ENCODE data around the gene HCFC1R1.

The HCFC1R1 gene

GRCh38 chr16:3015865-3016521, 7.7 kb downstream of the HCFC1R1 start:
- no peak for DNase-seq

DNA sequence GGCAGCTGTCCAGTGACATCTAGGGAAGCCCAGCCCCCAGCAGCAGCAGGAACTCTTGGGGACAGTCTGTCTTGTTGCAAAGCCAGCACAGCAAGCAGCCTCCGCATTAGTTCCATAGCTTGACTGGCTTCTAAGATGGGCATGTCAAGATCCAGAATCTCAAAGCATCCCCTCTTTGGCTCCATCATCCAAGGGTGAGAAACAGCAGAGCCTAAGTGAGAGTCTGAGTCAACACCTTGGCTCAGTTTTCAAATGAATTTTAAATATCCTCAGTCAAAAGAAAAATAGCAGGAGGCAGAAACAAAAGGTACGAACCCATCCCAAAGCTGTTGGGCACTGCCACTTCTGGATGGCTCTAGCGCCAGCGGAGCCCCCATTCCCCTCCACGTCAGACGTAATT, 8.8 kb downstream of the HCFC1R1 start:
- no peak for DNase-seq

- no peak for DNase-seq
Observed at GRCh38 chr16:3013998-3014690, 9.6 kb downstream of the HCFC1R1 start.

DNA sequence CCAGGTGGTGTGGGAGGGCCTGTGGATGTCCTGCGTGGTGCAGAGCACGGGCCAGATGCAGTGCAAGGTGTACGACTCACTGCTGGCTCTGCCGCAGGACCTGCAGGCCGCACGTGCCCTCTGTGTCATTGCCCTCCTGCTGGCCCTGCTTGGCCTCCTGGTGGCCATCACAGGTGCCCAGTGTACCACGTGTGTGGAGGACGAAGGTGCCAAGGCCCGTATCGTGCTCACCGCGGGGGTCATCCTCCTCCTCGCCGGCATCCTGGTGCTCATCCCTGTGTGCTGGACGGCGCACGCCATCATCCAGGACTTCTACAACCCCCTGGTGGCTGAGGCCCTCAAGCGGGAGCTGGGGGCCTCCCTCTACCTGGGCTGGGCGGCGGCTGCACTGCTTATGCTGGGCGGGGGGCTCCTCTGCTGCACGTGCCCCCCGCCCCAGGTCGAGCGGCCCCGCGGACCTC, 10.2 kb downstream of the HCFC1R1 start:
- DNase-seq = no peak

DNA sequence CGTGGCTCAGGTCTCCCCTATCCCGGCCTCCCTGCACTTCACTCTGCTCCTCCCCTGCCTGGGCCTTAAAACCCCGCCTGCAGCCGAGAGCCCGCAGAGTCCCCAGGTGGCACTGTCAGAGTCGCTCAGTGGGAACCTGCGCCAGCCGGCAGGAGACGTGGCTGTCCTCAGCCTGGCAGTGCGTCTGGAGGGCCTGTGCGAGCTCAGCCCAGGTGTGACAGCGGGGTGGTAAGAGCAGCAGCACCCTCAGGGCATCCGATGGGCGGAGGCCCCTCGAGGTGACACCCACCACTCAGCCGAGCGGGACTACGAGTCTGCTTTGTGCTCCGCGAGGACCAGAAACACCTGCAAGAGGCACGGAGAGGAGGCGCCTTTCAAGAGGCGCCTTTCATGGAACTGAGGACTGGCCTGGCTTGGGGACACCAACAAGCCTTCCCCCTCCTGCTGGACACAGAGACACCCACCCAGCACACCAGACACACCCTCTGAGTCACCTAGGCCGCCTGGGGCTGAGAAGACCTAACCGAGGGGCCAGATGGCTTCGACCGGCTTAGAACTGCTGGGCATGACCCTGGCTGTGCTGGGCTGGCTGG, 10.8 kb downstream of the HCFC1R1 start, which contains the start of gene CLDN9:
CLDN9 (plus strand) TSS at position 96 of the 593 bp plus-strand sequence; CDS start at position 536, 440 bp downstream.
- DNase-seq = no peak

- DNase-seq = no peak
Observed at GRCh38 chr16:3012246-3012645, 11.5 kb downstream of the HCFC1R1 start.

GRCh38 chr16:3010510-3010909, 13.2 kb downstream of the HCFC1R1 start:
- no peak for DNase-seq

GRCh38 chr16:3009568-3010390, 14.0 kb downstream of the HCFC1R1 start:
- DNase-seq = no peak

DNA sequence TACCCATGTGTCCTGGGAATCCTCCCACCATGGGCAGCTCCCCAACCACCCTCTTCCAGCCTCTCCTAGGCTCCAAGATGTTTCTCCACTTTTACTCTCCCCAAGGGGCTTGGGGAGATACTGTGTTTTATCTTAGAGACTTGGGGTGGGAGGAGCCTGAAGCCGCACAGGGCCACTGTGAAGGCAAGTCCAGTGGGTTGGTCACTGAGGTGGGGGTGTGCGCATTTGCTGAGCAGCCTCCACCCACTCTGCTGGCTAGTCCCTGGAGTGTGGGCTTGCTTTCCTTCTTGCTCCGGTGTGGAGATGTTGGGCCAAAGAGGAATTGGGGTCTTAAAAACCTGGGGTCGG, 15.1 kb downstream of the HCFC1R1 start:
- no peak for DNase-seq

GRCh38 chr16:3007957-3008689, 15.6 kb downstream of the HCFC1R1 start:
- DNase-seq = no peak

GRCh38 chr16:3007059-3007956, 16.4 kb downstream of the HCFC1R1 start:
- no peak for DNase-seq

DNA sequence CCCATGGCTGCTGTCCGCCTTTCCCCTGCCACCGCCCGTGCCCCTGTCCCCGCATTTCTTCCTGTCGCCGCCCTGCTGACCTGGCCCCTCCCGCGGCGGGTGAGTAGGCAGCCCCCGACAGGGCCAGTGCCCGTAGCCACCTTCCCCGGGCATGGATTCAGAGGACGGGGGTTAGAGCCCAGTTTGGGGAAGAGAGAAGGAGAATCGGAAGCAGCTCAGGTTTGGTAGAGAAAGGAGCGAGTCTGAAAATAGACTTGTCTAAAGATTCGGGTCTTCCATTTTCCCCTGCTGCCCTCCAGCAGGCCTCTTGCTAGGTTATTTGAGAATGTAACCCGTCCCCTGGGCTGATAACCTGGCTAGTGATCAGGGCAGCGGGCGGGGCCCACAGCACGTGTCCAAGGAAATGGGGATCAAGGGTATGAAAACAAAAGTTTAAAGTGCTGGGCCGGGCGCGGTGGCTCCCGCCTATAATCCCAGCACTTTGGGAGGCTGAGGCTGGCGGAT, 18.9 kb downstream of the HCFC1R1 start:
- no peak for DNase-seq

DNA sequence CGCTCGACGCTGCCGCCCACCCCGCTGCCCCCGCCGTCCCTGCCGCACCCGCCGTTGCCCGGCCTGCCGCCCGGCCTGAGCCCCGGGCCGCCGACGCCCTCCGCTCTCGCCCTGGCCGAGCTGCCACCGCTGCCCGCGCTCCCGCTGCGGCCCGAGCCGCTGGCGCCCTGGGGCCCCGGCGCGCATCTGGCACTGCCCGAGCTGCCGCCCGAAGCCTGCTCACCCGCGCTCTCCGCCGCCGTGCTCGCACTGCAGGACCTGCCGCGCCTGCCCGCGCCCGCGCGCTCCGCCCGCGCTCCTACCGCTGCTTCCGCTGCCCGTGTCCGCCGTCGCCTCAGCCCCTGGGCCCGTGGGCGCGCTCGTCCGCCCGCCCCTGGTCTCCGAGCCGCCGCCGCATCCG, 19.4 kb downstream of the HCFC1R1 start:
- no peak for DNase-seq

DNA sequence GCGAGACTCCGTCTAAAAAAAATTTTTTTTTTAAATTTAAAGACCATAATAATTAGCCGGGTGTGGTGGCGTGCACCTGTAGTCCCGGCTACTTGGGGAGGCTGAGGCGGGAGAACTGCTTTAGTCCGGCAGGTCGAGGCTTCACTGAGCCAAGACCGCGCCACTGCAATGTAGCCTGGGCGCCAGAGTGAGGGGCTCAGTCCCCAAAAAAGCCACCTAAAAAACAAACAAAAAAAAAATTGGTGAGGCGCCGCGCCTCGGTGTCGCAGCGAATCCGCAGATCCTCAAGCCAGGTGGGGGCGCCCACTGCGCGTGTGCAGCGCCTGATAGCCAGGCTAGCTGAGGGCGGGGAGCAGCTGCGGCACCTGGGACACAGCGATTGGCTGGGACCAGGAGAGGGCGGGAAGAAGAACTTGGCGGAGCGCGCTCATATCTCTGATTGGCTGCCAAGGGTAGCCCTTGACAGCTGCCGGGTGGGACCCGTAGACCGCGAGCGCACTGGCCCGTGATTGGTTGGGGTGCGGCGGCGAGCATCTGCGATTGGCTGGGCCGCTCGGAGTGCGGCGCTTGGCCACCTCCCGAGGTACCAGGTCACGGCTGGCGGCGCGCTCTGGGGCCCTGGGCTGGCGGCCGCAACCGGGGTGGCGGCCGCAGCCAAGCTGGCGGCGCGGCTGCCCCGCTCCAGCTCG, 20.0 kb downstream of the HCFC1R1 start:
- peak; percentile 99 for DNase-seq

DNA sequence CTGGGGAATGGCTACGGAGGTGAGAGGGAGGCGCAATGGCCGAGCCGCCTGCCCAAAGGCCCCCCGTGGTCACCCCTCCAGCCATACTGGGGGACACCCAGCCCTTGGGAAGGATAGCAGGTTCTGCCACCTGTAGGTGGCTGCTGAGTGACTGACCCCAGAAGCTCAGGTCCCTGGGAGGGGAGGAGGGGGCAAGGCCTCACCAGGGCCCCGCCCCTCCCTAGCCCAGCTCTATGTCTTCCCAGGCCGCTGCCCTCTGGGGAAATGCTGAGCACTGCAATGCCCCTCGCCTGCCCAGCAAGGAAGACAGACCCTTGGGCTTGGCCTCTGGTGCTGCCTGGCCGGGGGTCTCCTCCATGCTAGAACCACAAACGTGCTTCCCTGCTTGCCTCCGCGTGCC, 22.4 kb downstream of the HCFC1R1 start:
- DNase-seq = no peak

GRCh38 chr16:3000540-3000939, 23.2 kb downstream of the HCFC1R1 start:
- no peak for DNase-seq

DNA sequence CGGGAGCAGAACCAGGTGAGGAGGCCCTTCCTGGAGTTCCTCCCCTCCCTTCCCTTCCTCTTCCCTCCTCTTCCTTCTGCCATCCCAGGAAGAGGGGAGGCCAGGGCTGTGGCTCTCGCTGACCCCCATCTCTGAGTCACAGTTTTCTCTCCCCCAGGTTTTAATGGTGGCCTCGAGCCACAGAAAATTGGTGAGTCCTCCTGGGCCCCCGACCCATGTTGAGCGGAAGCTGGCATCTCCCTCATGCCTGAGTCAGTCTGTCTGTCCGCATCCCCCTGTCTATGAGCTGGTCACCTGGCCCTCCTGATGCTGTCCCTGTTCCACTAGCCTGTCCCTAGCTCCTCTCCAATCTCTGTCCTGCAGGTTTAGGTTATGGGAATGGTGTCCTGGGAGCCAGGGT, 23.8 kb downstream of the HCFC1R1 start:
- no peak for DNase-seq

GRCh38 chr16:2996298-2996697, 27.4 kb downstream of the HCFC1R1 start:
- no peak for DNase-seq

DNA sequence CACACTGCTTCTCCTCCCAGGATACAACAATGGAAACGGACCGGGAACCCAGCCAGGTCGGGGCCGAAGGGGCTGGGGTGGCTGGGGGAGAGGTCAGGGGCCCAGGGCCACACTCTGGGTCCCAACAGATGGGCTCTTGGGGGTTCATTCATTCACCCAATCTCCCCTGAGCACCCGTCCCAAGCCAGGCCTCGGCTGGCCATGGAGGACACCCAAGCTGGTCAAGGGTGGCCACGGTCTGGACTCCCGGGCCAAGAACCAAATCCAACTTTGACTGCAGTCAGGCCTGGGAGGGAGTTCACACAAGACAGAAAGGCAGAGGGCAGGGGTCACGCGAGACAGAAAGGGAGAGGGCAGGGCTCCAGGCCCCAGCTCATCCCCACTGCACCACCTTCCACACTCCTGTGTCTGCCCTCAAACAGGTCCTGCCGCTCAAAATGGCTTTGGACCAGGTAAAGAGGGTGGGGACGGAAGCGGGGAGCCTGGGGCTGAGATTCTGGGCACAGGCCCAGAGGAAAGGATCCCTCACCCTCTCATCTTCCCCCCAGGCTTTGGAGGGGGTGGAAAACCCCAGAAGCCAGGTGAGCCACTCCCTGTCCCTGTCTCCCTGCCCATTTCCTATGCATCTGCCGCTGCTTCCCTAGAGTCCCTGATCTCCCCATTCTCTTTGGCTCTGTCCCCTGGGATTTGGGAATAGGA, 31.2 kb downstream of the HCFC1R1 start:
- DNase-seq = no peak
